ENCODE results near the gene ENDOU.

Gene ENDOU

GRCh38 chr12:47725091-47725772 is at the start of gene ENDOU:
ENDOU (minus strand) TSS chr12:47725490; CDS start chr12:47725413, 77 bp downstream.
- no peak for DNase-seq

GRCh38 chr12:47774663-47775062 is 49.4 kb upstream of the ENDOU start:
- DNase-seq, result no peak

GRCh38 chr12:47773858-47774580 is 48.7 kb upstream of the ENDOU start:
- no peak for DNase-seq

GRCh38 chr12:47773062-47773857 is 48.0 kb upstream of the ENDOU start, which contains the start of gene SLC48A1:
SLC48A1 (plus strand) TSS chr12:47773238; CDS start chr12:47773305, 67 bp downstream.
- DNase-seq, result no peak

- DNase-seq, result no peak
Measured at GRCh38 chr12:47772738-47773061, 47.4 kb upstream of the ENDOU start.

GRCh38 chr12:47772094-47772660 is 46.9 kb upstream of the ENDOU start:
- no peak for DNase-seq

GRCh38 chr12:47771304-47771703 is 46.0 kb upstream of the ENDOU start:
- no peak for DNase-seq

GRCh38 chr12:47770086-47770726 is 44.9 kb upstream of the ENDOU start:
- DNase-seq, result peak; percentile 25

- no peak for DNase-seq
Measured at GRCh38 chr12:47769234-47770085, 44.2 kb upstream of the ENDOU start.

- peak; percentile 95 for DNase-seq
Measured at GRCh38 chr12:47768323-47768811, 43.1 kb upstream of the ENDOU start.

- DNase-seq, result no peak
Measured at GRCh38 chr12:47767216-47767724, 42.0 kb upstream of the ENDOU start.

- no peak for DNase-seq
Measured at GRCh38 chr12:47766502-47767215, 41.4 kb upstream of the ENDOU start.

GRCh38 chr12:47763481-47764346 is 38.4 kb upstream of the ENDOU start:
- DNase-seq, result peak; percentile 99

GRCh38 chr12:47762850-47763465 is 37.7 kb upstream of the ENDOU start:
- DNase-seq, result no peak

- peak; percentile 91 for DNase-seq
Measured at GRCh38 chr12:47758834-47759690, 33.8 kb upstream of the ENDOU start, which contains the start of gene RAPGEF3. RAPGEF3 (minus strand) TSS chr12:47758880; CDS start chr12:47758556, 324 bp downstream.

GRCh38 chr12:47758584-47758833 is 33.2 kb upstream of the ENDOU start:
- DNase-seq, result no peak

GRCh38 chr12:47757840-47758583 is 32.7 kb upstream of the ENDOU start:
- DNase-seq, result no peak

Measured in kidney glomerular epithelial cell (primary cell).